Measurements from ENCODE around the gene OTOR.

DNA sequence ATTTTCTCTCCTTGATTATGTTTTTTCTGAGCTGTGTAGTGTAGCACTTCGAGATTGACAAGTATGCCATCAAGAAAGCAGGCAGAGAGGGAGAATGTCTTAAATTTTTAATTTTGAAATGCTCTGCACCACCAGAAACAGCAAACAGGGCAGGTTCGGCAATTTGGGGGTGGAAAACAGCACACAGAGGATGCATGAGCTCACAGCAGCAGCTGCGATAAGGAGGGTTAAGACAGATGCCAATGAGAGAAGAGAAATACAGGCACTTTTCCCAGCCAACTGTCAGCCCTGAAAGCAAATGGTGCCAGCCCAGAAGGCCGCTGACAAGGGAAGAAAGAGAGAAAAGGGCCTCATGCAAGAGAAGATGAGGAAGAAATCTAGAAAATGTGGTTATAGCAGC lies 33.4 kb upstream of the OTOR start:
- TF ChIP-seq, protein P1, sequence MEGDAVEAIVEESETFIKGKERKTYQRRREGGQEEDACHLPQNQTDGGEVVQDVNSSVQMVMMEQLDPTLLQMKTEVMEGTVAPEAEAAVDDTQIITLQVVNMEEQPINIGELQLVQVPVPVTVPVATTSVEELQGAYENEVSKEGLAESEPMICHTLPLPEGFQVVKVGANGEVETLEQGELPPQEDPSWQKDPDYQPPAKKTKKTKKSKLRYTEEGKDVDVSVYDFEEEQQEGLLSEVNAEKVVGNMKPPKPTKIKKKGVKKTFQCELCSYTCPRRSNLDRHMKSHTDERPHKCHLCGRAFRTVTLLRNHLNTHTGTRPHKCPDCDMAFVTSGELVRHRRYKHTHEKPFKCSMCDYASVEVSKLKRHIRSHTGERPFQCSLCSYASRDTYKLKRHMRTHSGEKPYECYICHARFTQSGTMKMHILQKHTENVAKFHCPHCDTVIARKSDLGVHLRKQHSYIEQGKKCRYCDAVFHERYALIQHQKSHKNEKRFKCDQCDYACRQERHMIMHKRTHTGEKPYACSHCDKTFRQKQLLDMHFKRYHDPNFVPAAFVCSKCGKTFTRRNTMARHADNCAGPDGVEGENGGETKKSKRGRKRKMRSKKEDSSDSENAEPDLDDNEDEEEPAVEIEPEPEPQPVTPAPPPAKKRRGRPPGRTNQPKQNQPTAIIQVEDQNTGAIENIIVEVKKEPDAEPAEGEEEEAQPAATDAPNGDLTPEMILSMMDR (IDR thresholded peaks at IDR 0.05): no peak
- TF ChIP-seq POLR2AphosphoS5 (IDR thresholded peaks at IDR 0.05; ENCODE audit: insufficient read depth in 1 of 2, low read depth in 1 of 2) (no peak), POLR2A (IDR thresholded peaks at IDR 0.05) (no peak)
